ENCODE data around the gene TBC1D14.

The TBC1D14 gene

DNA sequence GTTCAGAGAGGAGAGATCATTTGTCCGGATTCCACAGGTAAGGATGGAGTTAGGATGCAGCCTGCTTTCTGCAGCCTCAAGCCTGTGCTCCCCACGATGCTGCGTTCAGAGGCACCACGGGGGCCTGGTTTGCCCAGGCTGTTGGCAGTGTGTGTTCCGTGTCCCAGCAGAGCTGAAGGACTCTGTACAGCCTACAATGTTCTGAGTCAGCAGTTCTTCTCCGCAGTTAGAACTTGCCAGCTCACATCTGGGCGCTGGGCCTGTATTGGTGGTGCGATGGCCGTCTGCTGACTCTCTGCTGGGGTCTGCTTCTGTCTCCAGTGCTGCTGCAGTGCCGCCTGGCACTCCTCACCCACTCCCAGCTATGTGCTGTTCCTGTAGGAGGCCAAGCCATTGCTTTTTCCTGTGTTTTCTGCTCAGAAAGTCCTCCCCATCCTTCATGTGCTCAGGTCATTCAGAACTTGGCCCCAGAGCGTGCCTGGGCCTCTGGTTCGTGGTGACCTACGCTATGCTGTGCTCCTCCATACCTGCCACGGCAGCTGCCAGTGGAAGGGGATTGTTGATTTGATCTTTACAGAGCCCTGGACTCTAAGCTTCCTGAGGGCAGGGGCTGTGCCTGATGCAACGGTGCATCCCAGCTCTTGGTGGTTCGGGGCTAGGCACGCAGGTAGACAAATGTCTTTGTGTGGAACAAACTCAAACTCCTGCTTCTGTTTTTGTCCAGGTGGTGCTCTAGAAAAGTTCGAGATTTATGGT is 91.0 kb downstream of the TBC1D14 start:
- TF ChIP-seq, protein P1, sequence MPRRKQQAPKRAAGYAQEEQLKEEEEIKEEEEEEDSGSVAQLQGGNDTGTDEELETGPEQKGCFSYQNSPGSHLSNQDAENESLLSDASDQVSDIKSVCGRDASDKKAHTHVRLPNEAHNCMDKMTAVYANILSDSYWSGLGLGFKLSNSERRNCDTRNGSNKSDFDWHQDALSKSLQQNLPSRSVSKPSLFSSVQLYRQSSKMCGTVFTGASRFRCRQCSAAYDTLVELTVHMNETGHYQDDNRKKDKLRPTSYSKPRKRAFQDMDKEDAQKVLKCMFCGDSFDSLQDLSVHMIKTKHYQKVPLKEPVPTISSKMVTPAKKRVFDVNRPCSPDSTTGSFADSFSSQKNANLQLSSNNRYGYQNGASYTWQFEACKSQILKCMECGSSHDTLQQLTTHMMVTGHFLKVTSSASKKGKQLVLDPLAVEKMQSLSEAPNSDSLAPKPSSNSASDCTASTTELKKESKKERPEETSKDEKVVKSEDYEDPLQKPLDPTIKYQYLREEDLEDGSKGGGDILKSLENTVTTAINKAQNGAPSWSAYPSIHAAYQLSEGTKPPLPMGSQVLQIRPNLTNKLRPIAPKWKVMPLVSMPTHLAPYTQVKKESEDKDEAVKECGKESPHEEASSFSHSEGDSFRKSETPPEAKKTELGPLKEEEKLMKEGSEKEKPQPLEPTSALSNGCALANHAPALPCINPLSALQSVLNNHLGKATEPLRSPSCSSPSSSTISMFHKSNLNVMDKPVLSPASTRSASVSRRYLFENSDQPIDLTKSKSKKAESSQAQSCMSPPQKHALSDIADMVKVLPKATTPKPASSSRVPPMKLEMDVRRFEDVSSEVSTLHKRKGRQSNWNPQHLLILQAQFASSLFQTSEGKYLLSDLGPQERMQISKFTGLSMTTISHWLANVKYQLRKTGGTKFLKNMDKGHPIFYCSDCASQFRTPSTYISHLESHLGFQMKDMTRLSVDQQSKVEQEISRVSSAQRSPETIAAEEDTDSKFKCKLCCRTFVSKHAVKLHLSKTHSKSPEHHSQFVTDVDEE (CRISPR knock-in tag; IDR thresholded peaks at IDR 0.05) = no peak
- TF ChIP-seq OSR1 (CRISPR knock-in tag; IDR thresholded peaks at IDR 0.05) = no peak
- TF ChIP-seq, protein P2, sequence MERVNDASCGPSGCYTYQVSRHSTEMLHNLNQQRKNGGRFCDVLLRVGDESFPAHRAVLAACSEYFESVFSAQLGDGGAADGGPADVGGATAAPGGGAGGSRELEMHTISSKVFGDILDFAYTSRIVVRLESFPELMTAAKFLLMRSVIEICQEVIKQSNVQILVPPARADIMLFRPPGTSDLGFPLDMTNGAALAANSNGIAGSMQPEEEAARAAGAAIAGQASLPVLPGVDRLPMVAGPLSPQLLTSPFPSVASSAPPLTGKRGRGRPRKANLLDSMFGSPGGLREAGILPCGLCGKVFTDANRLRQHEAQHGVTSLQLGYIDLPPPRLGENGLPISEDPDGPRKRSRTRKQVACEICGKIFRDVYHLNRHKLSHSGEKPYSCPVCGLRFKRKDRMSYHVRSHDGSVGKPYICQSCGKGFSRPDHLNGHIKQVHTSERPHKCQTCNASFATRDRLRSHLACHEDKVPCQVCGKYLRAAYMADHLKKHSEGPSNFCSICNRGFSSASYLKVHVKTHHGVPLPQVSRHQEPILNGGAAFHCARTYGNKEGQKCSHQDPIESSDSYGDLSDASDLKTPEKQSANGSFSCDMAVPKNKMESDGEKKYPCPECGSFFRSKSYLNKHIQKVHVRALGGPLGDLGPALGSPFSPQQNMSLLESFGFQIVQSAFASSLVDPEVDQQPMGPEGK (CRISPR knock-in tag; IDR thresholded peaks at IDR 0.05; ENCODE audit: borderline replicate concordance) = no peak
- no peak for TF ChIP-seq BACH2 (CRISPR knock-in tag; IDR thresholded peaks at IDR 0.05; ENCODE audit: borderline replicate concordance)
- TF ChIP-seq GLIS3 (CRISPR knock-in tag; IDR thresholded peaks at IDR 0.05) = no peak
- no peak for TF ChIP-seq TCF4 (CRISPR knock-in tag; IDR thresholded peaks at IDR 0.05; ENCODE audit: borderline replicate concordance)
- TF ChIP-seq ZFP30 (CRISPR knock-in tag; IDR thresholded peaks at IDR 0.05) = no peak
- no peak for TF ChIP-seq ESRRG (CRISPR knock-in tag; IDR thresholded peaks at IDR 0.05)
- ATAC-seq = no peak

DNA sequence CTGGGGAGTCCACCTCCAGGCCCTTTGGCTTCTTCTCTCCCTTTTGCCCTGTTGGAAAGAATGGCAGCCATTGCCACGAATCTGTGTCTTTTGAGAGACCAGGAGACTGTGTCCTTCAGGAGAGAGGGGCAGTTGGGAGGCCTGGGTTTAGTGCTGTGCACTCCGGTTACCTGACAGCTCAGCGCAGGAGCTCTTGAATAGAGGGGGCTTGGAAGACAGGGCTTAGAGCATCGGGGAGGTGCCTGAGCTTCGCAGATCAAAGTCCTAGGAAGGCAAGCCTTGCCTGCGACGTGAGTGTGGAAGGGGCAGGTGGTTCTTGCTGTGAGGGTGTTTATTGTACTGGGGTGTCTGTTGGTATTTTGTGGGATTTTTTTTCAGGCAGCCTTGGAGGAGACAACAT is 91.6 kb downstream of the TBC1D14 start:
- ATAC-seq = no peak
- TF ChIP-seq CSDC2 (CRISPR knock-in tag; IDR thresholded peaks at IDR 0.05) (no peak), ZFP3 (CRISPR knock-in tag; IDR thresholded peaks at IDR 0.05) (no peak), ZNF70 (CRISPR knock-in tag; IDR thresholded peaks at IDR 0.05) (no peak), ESRRG (CRISPR knock-in tag; IDR thresholded peaks at IDR 0.05) (no peak), RARB (CRISPR knock-in tag; IDR thresholded peaks at IDR 0.05) (no peak), ARNTL (CRISPR knock-in tag; IDR thresholded peaks at IDR 0.05; ENCODE audit: borderline replicate concordance, low read depth) (no peak), GLIS3 (CRISPR knock-in tag; IDR thresholded peaks at IDR 0.05) (no peak), ISL1 (CRISPR knock-in tag; IDR thresholded peaks at IDR 0.05) (no peak), ZFP30 (CRISPR knock-in tag; IDR thresholded peaks at IDR 0.05) (no peak), ZC3H10 (CRISPR knock-in tag; IDR thresholded peaks at IDR 0.05) (no peak), SNAI2 (CRISPR knock-in tag; IDR thresholded peaks at IDR 0.05) (no peak), TCF4 (CRISPR knock-in tag; IDR thresholded peaks at IDR 0.05; ENCODE audit: borderline replicate concordance) (no peak)
- TF ChIP-seq, protein P3, sequence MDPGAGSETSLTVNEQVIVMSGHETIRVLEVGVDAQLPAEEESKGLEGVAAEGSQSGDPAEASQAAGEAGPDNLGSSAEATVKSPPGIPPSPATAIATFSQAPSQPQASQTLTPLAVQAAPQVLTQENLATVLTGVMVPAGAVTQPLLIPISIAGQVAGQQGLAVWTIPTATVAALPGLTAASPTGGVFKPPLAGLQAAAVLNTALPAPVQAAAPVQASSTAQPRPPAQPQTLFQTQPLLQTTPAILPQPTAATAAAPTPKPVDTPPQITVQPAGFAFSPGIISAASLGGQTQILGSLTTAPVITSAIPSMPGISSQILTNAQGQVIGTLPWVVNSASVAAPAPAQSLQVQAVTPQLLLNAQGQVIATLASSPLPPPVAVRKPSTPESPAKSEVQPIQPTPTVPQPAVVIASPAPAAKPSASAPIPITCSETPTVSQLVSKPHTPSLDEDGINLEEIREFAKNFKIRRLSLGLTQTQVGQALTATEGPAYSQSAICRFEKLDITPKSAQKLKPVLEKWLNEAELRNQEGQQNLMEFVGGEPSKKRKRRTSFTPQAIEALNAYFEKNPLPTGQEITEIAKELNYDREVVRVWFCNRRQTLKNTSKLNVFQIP (CRISPR knock-in tag; IDR thresholded peaks at IDR 0.05; ENCODE audit: borderline replicate concordance, low read depth) = no peak
- TF ChIP-seq, protein P1 (CRISPR knock-in tag; IDR thresholded peaks at IDR 0.05) = no peak

DNA sequence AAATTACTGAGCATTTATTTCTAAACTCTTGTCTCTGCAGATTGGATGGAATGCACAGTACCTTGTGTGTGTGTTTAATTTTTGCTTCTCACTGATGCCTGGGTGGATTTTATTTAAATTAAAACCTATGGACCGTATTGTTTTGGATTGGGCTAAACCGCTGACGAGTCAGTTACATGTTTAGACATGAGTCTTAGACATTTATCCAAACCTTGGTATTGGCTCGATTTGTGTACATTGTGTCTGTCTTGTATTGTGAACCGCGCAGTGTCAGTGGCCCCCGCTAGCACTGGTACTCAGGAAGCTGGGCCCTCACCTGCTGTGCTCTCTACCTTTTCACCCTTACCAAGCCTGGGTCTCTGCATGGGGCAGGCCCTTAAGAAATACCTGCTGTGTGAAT is 92.7 kb downstream of the TBC1D14 start:
- ATAC-seq = no peak
- TF ChIP-seq ZNF565 (CRISPR knock-in tag; conservative IDR thresholded peaks at IDR 0.05; ENCODE audit: low read depth) (no peak), ZNF70 (CRISPR knock-in tag; IDR thresholded peaks at IDR 0.05) (no peak), ZFP3 (CRISPR knock-in tag; IDR thresholded peaks at IDR 0.05) (no peak), TOX (CRISPR knock-in tag; IDR thresholded peaks at IDR 0.05; ENCODE audit: borderline replicate concordance) (no peak), ZC3H10 (CRISPR knock-in tag; IDR thresholded peaks at IDR 0.05) (no peak)
- TF ChIP-seq, protein P4, sequence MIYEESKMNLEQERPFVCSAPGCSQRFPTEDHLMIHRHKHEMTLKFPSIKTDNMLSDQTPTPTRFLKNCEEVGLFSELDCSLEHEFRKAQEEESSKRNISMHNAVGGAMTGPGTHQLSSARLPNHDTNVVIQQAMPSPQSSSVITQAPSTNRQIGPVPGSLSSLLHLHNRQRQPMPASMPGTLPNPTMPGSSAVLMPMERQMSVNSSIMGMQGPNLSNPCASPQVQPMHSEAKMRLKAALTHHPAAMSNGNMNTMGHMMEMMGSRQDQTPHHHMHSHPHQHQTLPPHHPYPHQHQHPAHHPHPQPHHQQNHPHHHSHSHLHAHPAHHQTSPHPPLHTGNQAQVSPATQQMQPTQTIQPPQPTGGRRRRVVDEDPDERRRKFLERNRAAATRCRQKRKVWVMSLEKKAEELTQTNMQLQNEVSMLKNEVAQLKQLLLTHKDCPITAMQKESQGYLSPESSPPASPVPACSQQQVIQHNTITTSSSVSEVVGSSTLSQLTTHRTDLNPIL (CRISPR knock-in tag; IDR thresholded peaks at IDR 0.05; ENCODE audit: low read depth) = no peak
- TF ChIP-seq, protein P2 (CRISPR knock-in tag; IDR thresholded peaks at IDR 0.05; ENCODE audit: borderline replicate concordance) = no peak
- TF ChIP-seq, protein P5, sequence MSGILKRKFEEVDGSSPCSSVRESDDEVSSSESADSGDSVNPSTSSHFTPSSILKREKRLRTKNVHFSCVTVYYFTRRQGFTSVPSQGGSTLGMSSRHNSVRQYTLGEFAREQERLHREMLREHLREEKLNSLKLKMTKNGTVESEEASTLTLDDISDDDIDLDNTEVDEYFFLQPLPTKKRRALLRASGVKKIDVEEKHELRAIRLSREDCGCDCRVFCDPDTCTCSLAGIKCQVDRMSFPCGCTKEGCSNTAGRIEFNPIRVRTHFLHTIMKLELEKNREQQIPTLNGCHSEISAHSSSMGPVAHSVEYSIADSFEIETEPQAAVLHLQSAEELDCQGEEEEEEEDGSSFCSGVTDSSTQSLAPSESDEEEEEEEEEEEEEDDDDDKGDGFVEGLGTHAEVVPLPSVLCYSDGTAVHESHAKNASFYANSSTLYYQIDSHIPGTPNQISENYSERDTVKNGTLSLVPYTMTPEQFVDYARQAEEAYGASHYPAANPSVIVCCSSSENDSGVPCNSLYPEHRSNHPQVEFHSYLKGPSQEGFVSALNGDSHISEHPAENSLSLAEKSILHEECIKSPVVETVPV (CRISPR knock-in tag; IDR thresholded peaks at IDR 0.05) = no peak
